GM10248 (cell line): Measurements from ENCODE around the gene NRARP.
"Not testable (repeated sequence)": the region's sequence is repeated elsewhere in the genome, so short reads cannot be mapped to it uniquely, and the experiment has no call there.

Experiments used
- CTCF ChIA-PET: fragments of 300-600 bp; sonication (Branson Sonifier 250); formaldehyde crosslinking; extraction: SDS; loops from one replicate; lab custom pipeline; 2021; ENCODE audit warnings: antibody characterized with exemption; lab: Yijun Ruan, JAX
- POLR2A ChIA-PET: fragments of 350-650 bp; sonication (Branson Sonifier 250); formaldehyde crosslinking; extraction: SDS; loops from one replicate; lab custom pipeline; 2020; ENCODE audit warnings: antibody characterized with exemption; lab: Yijun Ruan, JAX
- DNase-seq: peaks from one replicate; pipeline ENCODE4 v3.0.0; 2012; ENCODE audit errors: extremely low spot score
- CTCF ChIP-seq: IDR thresholded peaks from 2 replicates; pipeline ENCODE4 v1.5.1; 2012; ENCODE audit warnings: mild to moderate bottlenecking, low read depth; ENCODE audit errors: extremely low read depth, missing control alignments, control extremely low read depth

The NRARP gene

GRCh38 chr9:137330689-137331088 is 28.6 kb upstream of the NRARP start:
- ChIA-PET CTCF (no interaction called here), POLR2A (no interaction called here)
- TF ChIP-seq CTCF: no peak
- DNase-seq: no peak

DNA sequence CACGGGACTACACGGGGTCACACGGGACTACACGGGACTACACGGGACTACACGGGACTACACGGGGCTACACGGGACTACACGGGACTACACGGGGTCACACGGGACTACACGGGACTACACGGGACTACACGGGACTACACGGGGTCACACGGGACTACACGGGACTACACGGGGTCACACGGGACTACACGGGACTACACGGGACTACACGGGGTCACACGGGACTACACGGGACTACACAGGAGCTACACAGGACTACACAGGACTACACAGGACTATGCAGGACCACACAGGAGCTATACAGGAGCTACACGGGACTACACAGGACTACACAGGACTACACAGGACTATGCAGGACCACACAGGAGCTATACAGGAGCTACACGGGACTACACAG is 27.5 kb upstream of the NRARP start:
- DNase-seq, POLR2A ChIA-PET: not testable (repeated sequence)
- CTCF ChIA-PET: interaction anchor here (1.7 kb wide), 1 partner anchor 47 kb away, joined by 3 read pairs; no protein-coding TSS in a partner anchor

DNA sequence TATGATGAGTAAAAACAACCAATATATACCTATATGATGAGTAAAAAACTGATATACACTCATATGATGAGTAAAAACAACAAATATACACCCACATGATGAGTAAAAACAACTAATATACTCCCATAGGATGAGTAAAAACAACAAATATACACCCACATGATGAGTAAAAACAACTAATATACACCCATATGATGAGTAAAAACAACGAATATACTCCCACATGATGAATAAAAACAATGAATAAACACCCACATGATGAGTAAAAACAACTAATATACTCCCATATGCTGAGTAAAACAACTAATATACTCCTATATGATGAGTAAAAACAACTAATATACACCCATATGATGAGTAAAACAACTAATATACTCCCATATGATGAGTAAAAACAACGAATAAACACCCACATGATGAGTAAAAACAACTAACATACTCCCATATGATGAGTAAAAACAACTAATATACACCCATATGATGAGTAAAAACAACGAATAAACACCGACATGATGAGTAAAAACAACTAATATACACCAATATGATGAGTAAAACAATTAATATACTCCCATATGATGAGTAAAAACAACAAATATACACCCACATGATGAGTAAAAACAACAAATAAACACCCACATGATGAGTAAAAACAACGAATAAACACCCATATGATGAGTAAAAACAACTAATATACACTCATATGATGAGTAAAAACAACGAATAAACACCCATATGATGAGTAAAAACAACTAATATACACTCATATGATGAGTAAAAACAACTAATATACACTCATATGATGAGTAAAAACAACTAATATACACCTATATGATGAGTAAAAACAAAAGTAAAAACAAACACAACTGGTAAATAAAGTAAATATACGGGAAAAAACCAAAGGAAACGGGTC is 25.8 kb upstream of the NRARP start:
- POLR2A ChIA-PET, DNase-seq, CTCF ChIA-PET: not testable (repeated sequence)

DNA sequence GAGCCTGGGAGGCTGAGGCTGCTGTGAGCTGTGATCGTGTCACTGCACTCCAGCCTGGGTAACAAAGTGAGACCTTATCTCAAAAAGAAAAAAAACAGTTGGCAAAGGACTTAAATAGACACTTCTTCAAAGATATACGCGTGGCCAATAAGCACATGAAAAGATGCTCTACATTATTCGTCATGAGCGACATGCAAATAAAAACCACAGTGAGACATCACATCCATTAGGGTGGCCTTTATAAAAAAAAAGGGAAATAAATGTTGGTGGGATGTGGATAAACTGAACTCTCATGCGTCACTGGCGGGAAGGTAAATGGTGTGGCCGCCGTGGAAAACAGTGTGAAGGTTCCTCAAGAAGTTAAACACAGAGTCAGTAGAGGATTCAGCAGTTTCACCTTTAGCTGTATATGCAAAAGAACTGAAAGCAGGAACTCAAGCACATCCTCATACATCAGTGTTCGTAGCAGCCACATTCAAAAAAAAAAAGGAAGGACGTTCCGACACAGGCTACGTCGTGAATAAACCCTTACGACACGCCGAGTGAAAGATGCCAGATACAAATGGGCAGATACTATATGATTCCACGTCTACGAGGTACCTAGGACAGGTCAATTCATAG is 24.5 kb upstream of the NRARP start:
- POLR2A ChIA-PET: interaction anchor here (0.5 to 0.6 kb wide), 2 partner anchors 13 to 1092 kb away, joined by 3 to 7 read pairs; no protein-coding TSS in a partner anchor

GRCh38 chr9:137325799-137326198 is 23.7 kb upstream of the NRARP start:
- no peak for DNase-seq
- ChIA-PET POLR2A (no interaction called here), CTCF (no interaction called here)
- no peak for TF ChIP-seq CTCF

More for the DNA sequence above, 24.5 kb upstream of the NRARP start:
- CTCF ChIA-PET: interaction anchor here (1.0 kb wide), 1 partner anchor 25 kb away, joined by 6 read pairs; the partner anchor contains the start of gene NRARP
- peak; percentile 29 for DNase-seq
- no peak for TF ChIP-seq CTCF

- CTCF ChIA-PET: interaction anchor here (2.1 kb wide), 1 partner anchor 23 kb away, joined by 8 read pairs; the partner anchor contains the start of gene NRARP
- POLR2A ChIA-PET: no interaction called here
- no peak for DNase-seq
- no peak for TF ChIP-seq CTCF
These were observed 23.1 kb upstream of the NRARP start for GRCh38 chr9:137325124-137325523.

DNA sequence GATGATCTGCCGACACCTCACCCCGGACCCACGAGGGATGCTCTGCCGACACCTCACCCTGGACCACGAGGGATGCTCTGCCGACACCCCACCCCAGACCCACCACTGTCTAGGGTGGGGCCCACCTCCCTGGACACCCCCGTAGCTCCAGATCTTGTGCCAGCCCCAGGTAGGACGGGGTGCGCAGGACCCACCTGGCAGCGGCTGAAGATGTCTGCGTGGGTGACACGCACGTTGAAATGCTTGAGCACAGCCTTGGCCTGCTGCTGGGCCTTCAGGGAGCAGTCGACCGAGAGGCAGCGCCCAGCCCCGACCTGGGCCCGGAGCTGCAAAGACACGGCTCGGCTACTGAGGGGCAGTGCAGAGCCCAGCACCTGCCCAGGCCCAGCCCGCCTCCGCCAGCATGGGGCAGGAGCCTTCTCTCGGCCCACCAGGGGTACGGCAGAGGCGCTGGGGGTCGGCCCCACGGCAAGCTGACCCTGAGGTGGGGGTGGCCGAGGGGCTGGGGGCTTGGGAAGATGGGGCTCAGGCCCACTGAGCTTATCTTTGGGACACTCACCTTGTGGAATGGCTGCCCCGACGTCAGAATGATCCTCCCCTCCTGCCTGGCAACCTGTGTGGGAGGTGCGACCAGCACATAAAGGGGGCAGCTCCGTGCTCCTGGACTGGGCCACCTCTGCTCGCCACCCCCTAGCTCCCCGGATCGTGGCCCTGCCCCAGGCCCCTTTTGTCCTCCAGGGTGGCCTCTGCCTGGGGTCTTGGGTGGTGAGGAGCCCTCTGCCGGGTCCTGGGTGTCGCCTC is 21.7 kb upstream of the NRARP start:
- POLR2A ChIA-PET: no interaction called here

More for the DNA sequence above, 21.7 kb upstream of the NRARP start:
- no peak for TF ChIP-seq CTCF
- DNase-seq: no peak
- CTCF ChIA-PET: interaction anchor here (1.2 to 2.1 kb wide), 2 partner anchors 21 to 99 kb away, joined by 5 to 8 read pairs; partner anchors contain the start of genes EXD3, NOXA1 and NRARP
